IPS-NIHi11 (cell line): ENCODE measurements around the gene MAML1.

Experiments used
- DNase-seq: peaks from one replicate; pipeline ENCODE4 v3.0.0; 2012; ENCODE audit warnings: mixed read lengths, low spot score

MAML1 gene

GRCh38 chr5:179793468-179794139 is 61.0 kb downstream of the MAML1 start, which contains the start of gene LTC4S:
TSS of gene LTC4S (plus strand) at chr5:179793986. CDS start at chr5:179794081, 95 bp downstream.
- no peak for DNase-seq

- no peak for DNase-seq
These were observed 61.5 kb downstream of the MAML1 start for GRCh38 chr5:179794171-179794570.

GRCh38 chr5:179794575-179794974 is 62.0 kb downstream of the MAML1 start:
- no peak for DNase-seq

- DNase-seq: peak; percentile 65
These were observed 62.6 kb downstream of the MAML1 start for GRCh38 chr5:179795049-179795862.

GRCh38 chr5:179795863-179796833 is 63.5 kb downstream of the MAML1 start:
- peak; percentile 85 for DNase-seq

- no peak for DNase-seq
These were observed 64.4 kb downstream of the MAML1 start for GRCh38 chr5:179796877-179797608.

- no peak for DNase-seq
These were observed 65.1 kb downstream of the MAML1 start for GRCh38 chr5:179797741-179798140.

- DNase-seq: no peak
These were observed 65.6 kb downstream of the MAML1 start for GRCh38 chr5:179798144-179798770.

- DNase-seq: no peak
These were observed 66.4 kb downstream of the MAML1 start for GRCh38 chr5:179798771-179799643.

GRCh38 chr5:179799644-179799973 is 67.0 kb downstream of the MAML1 start:
- no peak for DNase-seq

- DNase-seq: no peak
These were observed 67.6 kb downstream of the MAML1 start for GRCh38 chr5:179800071-179800695.

- no peak for DNase-seq
These were observed 68.1 kb downstream of the MAML1 start for GRCh38 chr5:179800696-179801201.

- peak; percentile 69 for DNase-seq
These were observed 68.9 kb downstream of the MAML1 start for GRCh38 chr5:179801304-179802206.

GRCh38 chr5:179802207-179802883 is 69.7 kb downstream of the MAML1 start:
- no peak for DNase-seq

GRCh38 chr5:179802950-179803562 is 70.4 kb downstream of the MAML1 start:
- DNase-seq: peak; percentile 65

GRCh38 chr5:179803651-179804554 is 71.3 kb downstream of the MAML1 start:
- DNase-seq: no peak
